H1 (cell line): ENCODE results near the gene ABHD12. TPM values are rescaled to one million over a fixed set of nuclear protein-coding genes. Genes with fewer than 3 reads are reported as not detected.

Source experiments
- CEBPB ChIP-seq: IDR thresholded peaks from 2 replicates; pipeline ENCODE4 v1.6.1; 2012; ENCODE audit warnings: low read depth, low read length
- E2F6 ChIP-seq: IDR thresholded peaks from 2 replicates; pipeline ENCODE4 v1.6.1; 2012; ENCODE audit warnings: inconsistent platforms
- KDM4A ChIP-seq: IDR thresholded peaks from one replicate; pipeline ENCODE4 v1.7.1; 2012; ENCODE audit warnings: low read depth, mild to moderate bottlenecking, moderate library complexity, low read length, inconsistent platforms; ENCODE audit not compliant: severe bottlenecking
- PHF8 ChIP-seq: fragments of 200-600 bp; sonication (generic); conservative IDR thresholded peaks from 2 replicates; pipeline ENCODE4 v1.7.1; 2012; ENCODE audit warnings: low read depth, mild to moderate bottlenecking, inconsistent platforms, low read length, moderate library complexity
- TAF1 ChIP-seq: IDR thresholded peaks from 2 replicates; pipeline ENCODE4 v1.6.1; 2011; ENCODE audit warnings: mild to moderate bottlenecking, low read depth, low read length
- polyA plus RNA-seq, 7 experiments: library from polyadenylated mRNA; depleted of rRNA in 3 of 7; stranded (reverse) in 5 of 7; unstranded in 2 of 7; fragments of >200 nt in 5 of 7; fragments of 200-250 nt in 2 of 7; gene quantifications; 1 replicate in 5 of 7; 2 replicates in 1 of 7; 4 replicates in 1 of 7; pipeline versions ENCODE4 v1.2.1 to v1.2.3, GENCODE V29; 2011 to 2013; ENCODE audit warnings: missing spikeins in 2 of 7, mixed read lengths in 2 of 7
- total RNA-seq: library from RNA; stranded (reverse); fragmentation: NEBNext Ultra II Directional; extraction: Animal tissue kit (Norgen Biotek cat#: 25700); gene quantifications from 2 replicates; pipeline ENCODE4 v1.2.1, GENCODE V29; 2021

The ABHD12 gene
- total and polyA plus RNA-seq, 2 of the 8 experiments (the other 6 are each of a cell fraction or from before 2014, with no cell fraction given): 31.3 to 59.5 TPM

DNA sequence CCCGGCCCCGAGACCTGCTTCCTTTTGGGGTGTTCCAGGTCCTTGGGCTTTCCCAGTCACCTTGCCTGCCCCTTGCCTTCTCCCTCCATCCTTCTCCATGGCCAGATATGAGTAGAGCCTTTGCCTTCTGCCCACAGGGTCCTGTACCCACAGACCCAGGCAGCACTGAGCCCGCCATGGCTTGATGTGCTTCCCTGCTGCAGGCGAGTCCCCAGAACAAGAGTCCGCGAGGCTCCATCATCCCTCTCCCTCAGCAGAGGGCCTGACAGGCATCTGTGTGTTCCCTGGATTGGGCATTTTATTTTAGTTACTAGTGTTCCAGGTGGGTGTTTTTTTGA lies 120.8 kb downstream of the ABHD12 start (continued):
- TF ChIP-seq TAF1 (no peak), CEBPB (no peak), E2F6 (no peak), KDM4A (no peak), PHF8 (no peak)
